Sigmoid colon (tissue), 7 donors: ENCODE data around the gene GBGT1. TPM values are rescaled to one million over a fixed set of nuclear protein-coding genes. Genes with fewer than 3 reads are reported as not detected.

Experiments
- DNase-seq: peaks from one replicate; pipeline ENCODE4 v3.0.0-alpha.2; 2019
- H3K27ac ChIP-seq, 4 donors: fragments of 200-600 bp; sonication (generic); one replicate each; pipeline ENCODE4 v1.5.1; 2016 to 2019; ENCODE audit warnings: mild to moderate bottlenecking in 1 of 4
- H3K27me3 ChIP-seq, 3 donors: fragments of 200-600 bp; sonication (generic); one replicate each; pipeline ENCODE4 v1.5.1; 2019; ENCODE audit warnings: mild to moderate bottlenecking in 1 of 3
- H3K36me3 ChIP-seq, 4 donors: fragments of 200-600 bp; sonication (generic); one replicate each; pipeline ENCODE4 v1.5.1; 2016 to 2019
- H3K4me1 ChIP-seq, 4 donors: fragments of 200-600 bp; sonication (generic); one replicate each; pipeline ENCODE4 v1.5.1; 2017 to 2019
- H3K4me3 ChIP-seq, 4 donors: fragments of 200-600 bp; sonication (generic); one replicate each; pipeline ENCODE4 v1.5.1; 2017 to 2019; ENCODE audit warnings: mild to moderate bottlenecking in 2 of 4, moderate library complexity in 1 of 4
- H3K9me3 ChIP-seq, 4 donors: fragments of 200-600 bp in 3 of 4; sonication (generic) in 3 of 4; one replicate each; pipeline versions ENCODE4 v1.5.1 to v1.6.1; 2013 to 2019
- EP300 ChIP-seq, 4 donors: sonication (generic); formaldehyde crosslinking; IDR thresholded peaks; one replicate each; pipeline ENCODE4 v1.6.1; 2017; ENCODE audit warnings: antibody characterized with exemption in 4 of 4
- POLR2A ChIP-seq, 2 donors: fragments of 450-650 bp; IDR thresholded peaks; one replicate each; pipeline ENCODE4 v1.6.1; 2016; ENCODE audit warnings: antibody characterized with exemption in 2 of 2, mild to moderate bottlenecking in 2 of 2, moderate library complexity in 2 of 2
- POLR2AphosphoS5 ChIP-seq, 4 donors: sonication (generic); formaldehyde crosslinking; IDR thresholded peaks; one replicate each; pipeline ENCODE4 v1.6.1; 2017; ENCODE audit warnings: antibody characterized with exemption in 4 of 4
- WGBS, 2 donors: extraction: QIAGEN DNeasy Blood & Tissue Kit; methylation state at CpG; one replicate each; pipeline ENCODE4 v1.1.7; 2013; 5-methylcytosine and 5-hydroxymethylcytosine counted together
- intact Hi-C: fragments of 100-400 bp; cut with DNase I; formaldehyde crosslinking; loops from one replicate; pipeline ENCODE4 v1.15.1; 2023
- polyA plus RNA-seq, 3 donors: library from polyadenylated mRNA; stranded (reverse); fragments of 200-250 nt; gene quantifications; one replicate each; pipeline ENCODE4 v1.2.3, GENCODE V29; 2013
- total RNA-seq, 4 donors: library from RNA; depleted of rRNA; stranded (reverse); fragments of >200 nt; gene quantifications; one replicate each; pipeline ENCODE4 v1.1.0, GENCODE V29; 2016
- TF ChIP-seq, protein P1 (sequence below), 4 experiments: fragments of 450-650 bp in 3 of 4; fragments of 200-600 bp in 1 of 4; IDR thresholded peaks; one replicate each; pipeline ENCODE4 v1.5.1; 2016 to 2019; ENCODE audit warnings: antibody characterized with exemption in 4 of 4, mild to moderate bottlenecking in 3 of 4, moderate library complexity in 2 of 4
- donor health status: healthy with polysubstance abuse.
- donor health status: Bipolar disorder and iron deficiency.
- donor health status: healthy.

Gene GBGT1
- total and polyA plus RNA-seq, 7 donors: 4.2 to 31.1 (median 9.9) TPM

DNA sequence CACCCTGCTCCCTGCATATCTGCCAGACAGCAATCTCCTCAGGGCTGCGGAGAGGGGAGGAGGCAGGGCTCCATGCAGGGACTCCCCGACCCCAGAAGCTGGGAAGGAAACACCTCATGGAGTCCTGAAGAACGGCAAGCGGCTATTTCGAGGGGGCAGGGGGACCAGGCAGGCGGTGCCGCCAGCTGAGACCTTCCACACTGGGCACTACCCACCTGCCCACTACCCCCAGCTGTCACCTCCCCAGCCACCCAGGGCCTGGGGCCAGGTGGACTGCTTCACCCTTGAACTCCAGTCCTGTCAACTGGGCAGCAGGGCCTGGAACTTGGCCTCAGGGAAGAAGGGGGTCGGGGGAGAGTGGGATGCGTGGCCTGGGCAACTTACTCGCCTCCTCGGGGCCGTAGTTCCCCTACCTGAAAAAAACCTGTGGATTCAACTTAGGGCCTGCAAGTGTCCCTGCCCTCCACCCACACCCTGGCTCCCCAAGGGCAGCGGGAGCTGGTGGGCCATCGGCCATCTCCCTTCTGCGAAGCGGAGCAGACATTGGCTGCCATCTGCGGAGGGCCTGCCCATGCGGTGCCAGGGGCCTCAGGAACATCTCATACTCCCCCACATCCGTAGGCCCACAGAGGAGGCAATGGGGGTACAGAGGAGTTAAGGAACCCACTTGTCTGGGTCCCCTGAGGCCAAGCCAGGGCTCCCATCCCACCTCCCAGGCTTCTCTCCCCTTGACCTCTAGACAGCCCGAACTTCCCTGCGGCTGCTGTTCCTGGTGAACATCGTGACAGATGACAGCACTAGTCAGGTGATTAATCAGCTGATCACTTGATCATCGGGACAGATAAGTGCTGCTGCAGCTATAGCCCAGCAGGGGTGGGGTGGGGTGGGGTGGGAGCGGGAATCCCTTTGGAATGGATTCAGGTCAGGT lies 24.2 kb downstream of the GBGT1 start:
- intact Hi-C loops: no loop called here
- 77 to 86% methylated on average over 24 of the region's 24 CpGs for WGBS, 2 donors
- no peak for DNase-seq
- Histone ChIP-seq H3K4me3 (no peak overlapping the region), H3K4me1 (peaks cover 0 to 83% (median 64%) of the 10 kb centered on the region in 4 donors), H3K9me3 (no peaks in the 10 kb centered on the region), H3K27me3 (no peaks in the 10 kb centered on the region), H3K27ac (peak overlapping the region in 2 of 4 donors; percentile 9 to 86), H3K36me3 (no peaks in the 10 kb centered on the region)
- TF ChIP-seq POLR2AphosphoS5 (IDR thresholded peaks at IDR 0.05) (no peak), POLR2A (IDR thresholded peaks at IDR 0.05) (no peak), EP300 (IDR thresholded peaks at IDR 0.05) (no peak)
- TF ChIP-seq, protein P1, sequence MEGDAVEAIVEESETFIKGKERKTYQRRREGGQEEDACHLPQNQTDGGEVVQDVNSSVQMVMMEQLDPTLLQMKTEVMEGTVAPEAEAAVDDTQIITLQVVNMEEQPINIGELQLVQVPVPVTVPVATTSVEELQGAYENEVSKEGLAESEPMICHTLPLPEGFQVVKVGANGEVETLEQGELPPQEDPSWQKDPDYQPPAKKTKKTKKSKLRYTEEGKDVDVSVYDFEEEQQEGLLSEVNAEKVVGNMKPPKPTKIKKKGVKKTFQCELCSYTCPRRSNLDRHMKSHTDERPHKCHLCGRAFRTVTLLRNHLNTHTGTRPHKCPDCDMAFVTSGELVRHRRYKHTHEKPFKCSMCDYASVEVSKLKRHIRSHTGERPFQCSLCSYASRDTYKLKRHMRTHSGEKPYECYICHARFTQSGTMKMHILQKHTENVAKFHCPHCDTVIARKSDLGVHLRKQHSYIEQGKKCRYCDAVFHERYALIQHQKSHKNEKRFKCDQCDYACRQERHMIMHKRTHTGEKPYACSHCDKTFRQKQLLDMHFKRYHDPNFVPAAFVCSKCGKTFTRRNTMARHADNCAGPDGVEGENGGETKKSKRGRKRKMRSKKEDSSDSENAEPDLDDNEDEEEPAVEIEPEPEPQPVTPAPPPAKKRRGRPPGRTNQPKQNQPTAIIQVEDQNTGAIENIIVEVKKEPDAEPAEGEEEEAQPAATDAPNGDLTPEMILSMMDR (IDR thresholded peaks at IDR 0.05): no peak

DNA sequence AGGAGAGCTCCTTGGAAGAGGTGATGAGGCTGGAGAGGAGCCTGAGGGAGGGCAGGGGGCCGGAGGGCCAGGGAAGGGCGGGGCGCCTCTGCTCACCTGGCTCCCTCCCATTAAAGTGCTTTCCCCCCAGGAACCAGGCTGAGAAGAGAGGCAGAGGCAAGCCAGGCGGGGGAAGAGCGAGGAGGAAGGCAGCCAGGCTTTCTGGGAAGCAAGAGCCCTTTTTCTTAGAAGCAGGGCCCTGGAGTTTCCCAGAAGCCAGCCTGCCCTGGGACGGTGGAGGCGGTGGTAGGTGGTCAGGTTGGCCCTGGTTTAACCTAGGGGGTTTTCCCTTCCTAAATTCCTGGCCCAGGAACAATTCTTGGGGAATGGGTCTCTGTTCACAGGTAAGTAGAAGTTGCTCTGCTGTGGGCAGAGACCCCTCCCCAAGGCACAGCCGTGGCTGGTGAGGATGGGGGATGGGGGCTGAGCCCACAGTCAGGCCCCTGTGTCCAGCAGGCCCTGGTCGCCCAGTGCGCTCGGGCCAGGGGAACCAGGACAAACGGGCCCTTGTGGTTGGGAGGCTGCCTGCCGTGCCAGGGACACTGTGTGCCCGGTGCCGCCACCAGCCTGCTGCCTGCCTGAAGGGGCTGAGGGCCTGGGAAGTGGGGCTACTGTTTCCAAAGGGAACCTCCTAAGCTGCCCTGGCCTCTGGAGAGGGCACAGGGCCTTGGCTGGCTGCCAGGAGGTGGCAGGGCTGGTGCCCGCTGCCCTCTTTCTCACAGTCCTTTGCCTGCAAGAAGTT lies 26.1 kb downstream of the GBGT1 start:
- Histone ChIP-seq H3K36me3 (no peaks in the 10 kb centered on the region), H3K4me1 (peaks cover 0 to 85% (median 66%) of the 10 kb centered on the region in 4 donors), H3K4me3 (no peak overlapping the region), H3K27ac (peak overlapping the region; percentile 59 to 86 (median 64)), H3K27me3 (no peaks in the 10 kb centered on the region), H3K9me3 (no peaks in the 10 kb centered on the region)
- intact Hi-C loops: no loop called here
- 84 to 86% methylated on average over 16 of the region's 16 CpGs for WGBS, 2 donors
- DNase-seq: peak; percentile 82
- TF ChIP-seq POLR2AphosphoS5 (IDR thresholded peaks at IDR 0.05): peak in 2 of 4 donors; percentile 33 to 53
- TF ChIP-seq EP300 (IDR thresholded peaks at IDR 0.05): no peak

DNA sequence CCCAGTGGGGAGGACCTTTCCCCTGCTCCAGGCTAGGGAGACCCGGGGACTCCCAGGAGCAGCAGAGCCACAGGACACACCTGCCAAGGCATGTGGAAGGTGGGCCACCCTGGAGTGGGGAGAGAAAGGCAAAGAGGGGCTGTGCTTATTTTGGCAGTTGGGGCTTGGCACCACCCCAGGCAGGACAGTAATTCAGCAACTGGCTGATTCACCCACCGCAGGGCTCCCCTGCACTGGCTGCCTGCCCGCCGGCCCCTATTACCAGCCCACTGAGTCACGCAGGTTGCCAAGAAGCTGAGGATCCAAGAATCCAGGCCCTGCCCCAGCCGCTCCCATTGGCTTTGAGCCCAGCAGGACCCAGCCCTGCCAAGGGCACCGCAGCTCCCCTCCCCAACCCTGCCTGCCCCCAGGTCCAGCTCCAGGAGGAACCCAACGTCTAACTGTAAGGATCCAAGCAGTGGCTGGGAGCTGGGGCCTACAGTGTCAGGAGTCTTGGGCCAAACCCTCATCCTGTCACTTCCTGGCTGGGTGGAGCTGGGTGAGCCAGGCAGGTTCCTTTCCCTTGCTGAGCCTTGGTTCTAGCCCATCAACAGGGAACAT lies 28.5 kb downstream of the GBGT1 start:
- Histone ChIP-seq H3K36me3 (no peaks in the 10 kb centered on the region), H3K27me3 (no peaks in the 10 kb centered on the region), H3K4me1 (peaks cover 0 to 66% (median 58%) of the 10 kb centered on the region in 4 donors), H3K27ac (peak overlapping the region; percentile 86 to 88 (median 86)), H3K4me3 (no peak overlapping the region), H3K9me3 (no peaks in the 10 kb centered on the region)
- peak in 1 of 4 donors; percentile 43 for TF ChIP-seq POLR2AphosphoS5 (IDR thresholded peaks at IDR 0.05)
- TF ChIP-seq, protein P1 (IDR thresholded peaks at IDR 0.05): no peak
- peak; percentile 83 for DNase-seq
- 8 to 46% methylated on average over 8 of the region's 8 CpGs for WGBS, 2 donors
- intact Hi-C loops: no loop called here

DNA sequence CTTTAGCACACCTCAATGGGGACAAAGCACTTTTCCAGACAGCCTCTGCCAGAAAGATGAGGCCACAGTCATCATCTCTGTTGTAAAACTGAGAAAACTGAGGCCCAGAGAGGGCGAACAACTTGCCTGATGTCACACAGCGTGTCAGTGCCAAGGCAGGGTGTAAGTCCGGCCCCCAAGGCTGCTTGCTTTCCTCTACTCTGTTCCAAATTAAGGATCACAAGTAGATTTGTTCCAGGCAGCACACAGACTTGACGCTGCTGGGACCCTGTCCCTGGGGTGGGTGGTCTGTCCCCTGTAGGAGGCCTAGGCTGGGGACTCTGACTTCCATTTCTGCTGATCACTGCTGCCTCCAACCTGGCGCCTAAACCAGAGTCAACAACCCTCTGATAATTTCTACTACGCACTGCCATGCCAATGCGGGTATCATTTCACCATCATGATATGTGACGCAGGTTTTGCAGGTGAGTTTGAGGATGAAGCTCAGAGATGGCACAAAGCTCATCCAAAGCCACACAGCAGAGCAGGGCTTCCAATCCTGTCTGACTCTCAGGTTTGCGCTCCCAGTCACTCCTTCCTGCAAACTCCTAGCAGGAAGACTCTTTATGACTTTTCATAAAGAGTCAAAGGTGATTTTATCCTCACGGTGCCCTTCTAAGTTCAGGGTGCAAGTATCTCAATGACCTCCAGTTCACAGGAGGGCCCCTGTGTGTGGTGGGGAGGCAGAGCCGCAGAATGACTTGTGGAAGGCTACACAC lies 29.1 kb downstream of the GBGT1 start:
- no peaks in the 10 kb centered on the region for H3K27me3 ChIP-seq
- DNase-seq: no peak
- peaks cover 0 to 61% (median 57%) of the 10 kb centered on the region in 4 donors for H3K4me1 ChIP-seq
- H3K9me3 ChIP-seq: no peaks in the 10 kb centered on the region
- no peak overlapping the region for H3K4me3 ChIP-seq
- H3K36me3 ChIP-seq: no peaks in the 10 kb centered on the region
- 26 to 67% methylated on average over 11 of the region's 11 CpGs for WGBS, 2 donors
- peak overlapping the region; percentile 86 to 88 (median 86) for H3K27ac ChIP-seq
- no peak for TF ChIP-seq EP300 (IDR thresholded peaks at IDR 0.05)
- no peak for TF ChIP-seq POLR2AphosphoS5 (IDR thresholded peaks at IDR 0.05)
- TF ChIP-seq POLR2A (IDR thresholded peaks at IDR 0.05): no peak
- TF ChIP-seq, protein P1 (IDR thresholded peaks at IDR 0.05): no peak
- intact Hi-C loops: no loop called here
